Fibroblast of lung (primary cell): ENCODE results near the gene RAB5IF.

Experiments used
- CTCF ChIP-seq, 2 donors: IDR thresholded peaks in 1 of 2; conservative IDR thresholded peaks in 1 of 2; 1 replicate in 1 of 2; 2 replicates in 1 of 2; pipeline ENCODE4 v1.5.1; 2011 to 2012; ENCODE audit warnings: low read length in 2 of 2, control low read depth in 1 of 2, inconsistent platforms in 1 of 2, low read depth in 1 of 2, mild to moderate bottlenecking in 1 of 2
- EZH2 ChIP-seq: IDR thresholded peaks from 2 replicates; pipeline ENCODE4 v1.5.1; 2012; ENCODE audit warnings: low read length, control low read depth, mild to moderate bottlenecking; ENCODE audit errors: missing control alignments

GRCh38 chr20:36632487-36633284 lies 27.1 kb downstream of the RAB5IF start:
- TF ChIP-seq CTCF (conservative IDR thresholded peaks at IDR 0.05 in 1 of 2, IDR thresholded peaks at IDR 0.05 in 1 of 2; ENCODE audit: low read depth in 1 of 2, low read length in 2 of 2) (no peak), EZH2 (no peak)
